ENCODE data around the gene RALY.

RALY gene

DNA sequence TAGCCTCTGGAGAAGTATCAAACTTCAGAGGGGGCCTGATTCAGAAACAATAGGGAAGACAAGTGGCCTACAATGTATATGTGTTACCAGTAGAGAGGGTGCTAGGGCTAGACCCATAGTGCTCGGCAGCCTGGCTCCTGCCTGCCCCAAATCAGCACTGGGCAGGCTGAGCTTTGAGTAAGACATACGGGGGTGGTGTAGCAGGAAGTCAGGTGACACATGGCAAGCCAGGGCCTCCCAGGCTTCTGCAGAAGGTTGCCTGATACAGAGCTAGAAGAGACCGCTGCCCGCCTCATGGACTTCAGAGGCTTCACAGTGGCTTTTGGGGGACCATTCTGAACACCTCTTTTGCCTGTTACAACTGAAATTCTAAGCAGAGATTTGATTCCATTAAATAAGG lies 43.4 kb downstream of the RALY start:
- H3K4me1 ChIP-seq (ENCODE audit: control insufficient read depth, insufficient read depth, low read length), result peaks cover 19% of the 10 kb centered on the region
- H3K36me3 ChIP-seq (ENCODE audit: control insufficient read depth, insufficient read depth, low read length), result peaks cover 14% of the 10 kb centered on the region
- no peaks in the 10 kb centered on the region for H3K27me3 ChIP-seq (ENCODE audit: control insufficient read depth, insufficient read depth, low read length)
- H3K4me3 ChIP-seq (ENCODE audit: low read depth, low read length), result no peak overlapping the region
- no peak overlapping the region for H3K27ac ChIP-seq (ENCODE audit: low read depth, low read length)
- H3K9me3 ChIP-seq (ENCODE audit: control insufficient read depth, insufficient read depth, low read depth, low read length), result no peaks in the 10 kb centered on the region
- no peak overlapping the region for H3K9ac ChIP-seq (ENCODE audit: low read length)

GRCh38 chr20:34037767-34038166 lies 44.1 kb downstream of the RALY start:
- H3K9me3 ChIP-seq (ENCODE audit: control insufficient read depth, insufficient read depth, low read depth, low read length), result no peaks in the 10 kb centered on the region
- no peak overlapping the region for H3K4me3 ChIP-seq (ENCODE audit: low read depth, low read length)
- peaks cover 10% of the 10 kb centered on the region for H3K36me3 ChIP-seq (ENCODE audit: control insufficient read depth, insufficient read depth, low read length)
- peaks cover 19% of the 10 kb centered on the region for H3K4me1 ChIP-seq (ENCODE audit: control insufficient read depth, insufficient read depth, low read length)
- no peak overlapping the region for H3K9ac ChIP-seq (ENCODE audit: low read length)
- no peak overlapping the region for H3K27ac ChIP-seq (ENCODE audit: low read depth, low read length)
- no peaks in the 10 kb centered on the region for H3K27me3 ChIP-seq (ENCODE audit: control insufficient read depth, insufficient read depth, low read length)

DNA sequence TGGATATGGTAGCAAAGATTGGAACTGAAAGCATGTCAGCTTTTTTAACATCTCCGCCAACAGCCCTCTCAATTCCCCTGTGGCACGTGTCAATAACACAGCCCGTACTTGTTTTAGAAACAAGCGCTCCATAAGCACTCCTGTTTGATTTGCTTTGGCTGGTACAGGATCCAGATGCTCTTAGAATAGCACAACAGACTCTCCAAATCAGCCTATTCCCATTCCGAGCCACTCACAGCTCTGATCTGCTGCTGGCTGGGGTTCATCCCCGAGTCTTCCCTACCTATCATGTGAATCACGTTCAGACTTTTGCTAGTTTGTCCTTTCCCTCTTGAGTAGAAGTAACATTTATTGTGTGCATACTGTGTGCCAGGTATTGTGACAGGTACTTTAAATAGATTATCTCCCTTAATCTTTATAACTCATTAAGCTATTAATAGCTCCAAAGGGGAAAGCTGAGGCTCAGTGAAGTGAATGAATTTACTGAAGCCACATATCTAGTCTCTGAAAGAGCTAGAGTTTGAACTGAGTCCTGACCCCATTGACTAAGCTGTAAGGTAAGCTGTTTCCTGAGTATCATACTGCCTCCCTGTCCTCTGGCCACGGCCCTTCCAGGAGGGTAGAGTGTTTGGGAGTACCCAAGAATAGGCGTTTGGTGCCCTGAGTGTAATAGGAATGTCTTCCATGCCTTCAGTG lies 46.7 kb downstream of the RALY start:
- H3K4me3 ChIP-seq (ENCODE audit: low read depth, low read length), result no peak overlapping the region
- no peaks in the 10 kb centered on the region for H3K27me3 ChIP-seq (ENCODE audit: control insufficient read depth, insufficient read depth, low read length)
- H3K27ac ChIP-seq (ENCODE audit: low read depth, low read length), result no peak overlapping the region
- no peaks in the 10 kb centered on the region for H3K36me3 ChIP-seq (ENCODE audit: control insufficient read depth, insufficient read depth, low read length)
- H3K9ac ChIP-seq (ENCODE audit: low read length), result no peak overlapping the region
- H3K9me3 ChIP-seq (ENCODE audit: control insufficient read depth, insufficient read depth, low read depth, low read length), result no peaks in the 10 kb centered on the region
- peaks cover 16% of the 10 kb centered on the region for H3K4me1 ChIP-seq (ENCODE audit: control insufficient read depth, insufficient read depth, low read length)

DNA sequence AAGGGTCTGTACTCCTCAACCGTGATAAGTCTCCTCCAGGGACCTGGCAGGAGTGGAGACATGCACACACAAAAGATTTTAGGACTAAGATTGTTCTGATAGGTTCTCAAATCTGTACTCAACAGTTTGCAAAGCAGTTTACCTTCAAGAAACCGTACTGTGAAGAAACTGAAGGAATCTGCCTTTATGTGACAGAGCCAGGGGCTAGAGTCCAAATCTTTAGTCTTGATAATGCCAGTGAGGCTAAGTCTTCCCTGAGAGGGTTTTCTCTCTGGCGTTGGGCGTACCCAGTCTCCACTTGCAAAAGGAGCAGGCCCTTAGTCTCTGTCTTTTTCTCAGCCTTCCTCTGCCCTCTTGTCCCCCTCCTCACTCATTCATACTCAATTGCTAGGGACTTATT lies 47.5 kb downstream of the RALY start:
- Histone ChIP-seq H3K4me1 (ENCODE audit: control insufficient read depth, insufficient read depth, low read length) (peaks cover 24% of the 10 kb centered on the region), H3K36me3 (ENCODE audit: control insufficient read depth, insufficient read depth, low read length) (no peaks in the 10 kb centered on the region)

DNA sequence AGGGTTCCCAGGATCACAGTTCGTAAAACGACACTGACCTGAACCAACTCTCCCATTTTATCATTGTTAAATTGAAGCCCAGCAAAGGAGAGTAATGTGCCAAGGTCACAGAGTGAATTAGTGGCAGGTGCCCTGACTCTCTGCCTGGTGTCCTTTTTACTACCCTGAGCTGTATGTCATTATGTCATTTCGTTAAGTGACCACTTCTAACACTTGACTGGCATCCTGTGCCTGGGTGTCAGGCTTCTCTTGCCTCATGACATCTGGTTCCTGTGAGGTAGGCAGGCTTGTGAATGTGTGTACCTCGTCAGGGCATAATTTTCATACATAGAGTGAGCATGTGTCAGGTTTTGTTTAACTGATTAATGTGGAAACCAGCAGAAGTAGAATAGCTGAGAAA lies 48.6 kb downstream of the RALY start:
- Histone ChIP-seq H3K4me3 (ENCODE audit: low read depth, low read length) (no peak overlapping the region), H3K4me1 (ENCODE audit: control insufficient read depth, insufficient read depth, low read length) (peaks cover 22% of the 10 kb centered on the region), H3K36me3 (ENCODE audit: control insufficient read depth, insufficient read depth, low read length) (no peaks in the 10 kb centered on the region), H3K27ac (ENCODE audit: low read depth, low read length) (no peak overlapping the region), H3K9me3 (ENCODE audit: control insufficient read depth, insufficient read depth, low read depth, low read length) (no peaks in the 10 kb centered on the region), H3K27me3 (ENCODE audit: control insufficient read depth, insufficient read depth, low read length) (no peaks in the 10 kb centered on the region), H3K9ac (ENCODE audit: low read length) (no peak overlapping the region)

More for the DNA sequence above, 47.5 kb downstream of the RALY start:
- H3K9me3 ChIP-seq (ENCODE audit: control insufficient read depth, insufficient read depth, low read depth, low read length), result no peaks in the 10 kb centered on the region
- H3K27ac ChIP-seq (ENCODE audit: low read depth, low read length), result no peak overlapping the region
- no peak overlapping the region for H3K4me3 ChIP-seq (ENCODE audit: low read depth, low read length)
- H3K27me3 ChIP-seq (ENCODE audit: control insufficient read depth, insufficient read depth, low read length), result no peaks in the 10 kb centered on the region
- H3K9ac ChIP-seq (ENCODE audit: low read length), result no peak overlapping the region

DNA sequence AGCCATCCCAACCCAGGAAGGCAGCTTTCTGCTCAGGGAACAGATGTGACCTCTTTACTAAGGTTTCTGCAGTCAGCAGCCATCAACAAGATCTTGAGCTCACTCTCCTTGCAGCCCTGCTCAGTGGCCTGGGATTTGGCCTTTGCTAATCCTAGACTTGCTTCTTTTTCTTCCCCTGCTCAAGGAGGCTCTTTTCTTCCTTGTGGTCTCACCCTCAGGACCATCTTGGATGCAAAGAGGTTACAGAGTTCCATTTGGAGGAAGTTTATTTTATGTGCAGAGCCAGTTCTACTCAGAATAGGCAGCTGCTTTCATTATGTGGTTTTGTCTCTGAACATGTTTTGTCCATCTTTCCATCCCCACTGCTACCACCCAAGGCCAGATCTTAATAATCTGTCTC lies 49.3 kb downstream of the RALY start:
- no peaks in the 10 kb centered on the region for H3K9me3 ChIP-seq (ENCODE audit: control insufficient read depth, insufficient read depth, low read depth, low read length)
- H3K4me1 ChIP-seq (ENCODE audit: control insufficient read depth, insufficient read depth, low read length), result peaks cover 27% of the 10 kb centered on the region
- no peaks in the 10 kb centered on the region for H3K27me3 ChIP-seq (ENCODE audit: control insufficient read depth, insufficient read depth, low read length)
- no peak overlapping the region for H3K9ac ChIP-seq (ENCODE audit: low read length)
- H3K36me3 ChIP-seq (ENCODE audit: control insufficient read depth, insufficient read depth, low read length), result no peaks in the 10 kb centered on the region
- H3K27ac ChIP-seq (ENCODE audit: low read depth, low read length), result no peak overlapping the region
- no peak overlapping the region for H3K4me3 ChIP-seq (ENCODE audit: low read depth, low read length)

DNA sequence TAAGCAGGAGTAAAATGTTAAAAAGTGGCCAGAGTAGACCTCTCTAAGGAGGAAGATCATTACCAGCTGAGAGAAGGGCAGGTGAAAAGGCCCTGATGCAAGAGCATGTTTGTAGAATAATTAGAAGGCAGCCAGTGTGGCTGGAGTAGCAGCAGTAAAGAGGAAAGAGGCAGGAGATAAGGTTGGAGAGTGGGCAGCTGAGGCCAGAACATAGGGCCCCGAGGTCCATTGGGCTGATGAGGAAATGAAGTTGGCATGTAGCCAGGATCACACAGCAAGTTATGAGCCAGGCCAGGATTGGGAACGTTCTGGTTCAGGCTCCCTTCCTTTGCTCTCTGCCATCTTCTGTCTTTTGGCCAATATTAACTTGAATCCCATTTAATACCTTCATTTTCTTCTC lies 51.6 kb downstream of the RALY start:
- H3K4me3 ChIP-seq (ENCODE audit: low read depth, low read length), result no peak overlapping the region
- peaks cover 33% of the 10 kb centered on the region for H3K4me1 ChIP-seq (ENCODE audit: control insufficient read depth, insufficient read depth, low read length)
- no peaks in the 10 kb centered on the region for H3K36me3 ChIP-seq (ENCODE audit: control insufficient read depth, insufficient read depth, low read length)
- H3K9ac ChIP-seq (ENCODE audit: low read length), result no peak overlapping the region
- no peak overlapping the region for H3K27ac ChIP-seq (ENCODE audit: low read depth, low read length)
- H3K27me3 ChIP-seq (ENCODE audit: control insufficient read depth, insufficient read depth, low read length), result no peaks in the 10 kb centered on the region
- no peaks in the 10 kb centered on the region for H3K9me3 ChIP-seq (ENCODE audit: control insufficient read depth, insufficient read depth, low read depth, low read length)

DNA sequence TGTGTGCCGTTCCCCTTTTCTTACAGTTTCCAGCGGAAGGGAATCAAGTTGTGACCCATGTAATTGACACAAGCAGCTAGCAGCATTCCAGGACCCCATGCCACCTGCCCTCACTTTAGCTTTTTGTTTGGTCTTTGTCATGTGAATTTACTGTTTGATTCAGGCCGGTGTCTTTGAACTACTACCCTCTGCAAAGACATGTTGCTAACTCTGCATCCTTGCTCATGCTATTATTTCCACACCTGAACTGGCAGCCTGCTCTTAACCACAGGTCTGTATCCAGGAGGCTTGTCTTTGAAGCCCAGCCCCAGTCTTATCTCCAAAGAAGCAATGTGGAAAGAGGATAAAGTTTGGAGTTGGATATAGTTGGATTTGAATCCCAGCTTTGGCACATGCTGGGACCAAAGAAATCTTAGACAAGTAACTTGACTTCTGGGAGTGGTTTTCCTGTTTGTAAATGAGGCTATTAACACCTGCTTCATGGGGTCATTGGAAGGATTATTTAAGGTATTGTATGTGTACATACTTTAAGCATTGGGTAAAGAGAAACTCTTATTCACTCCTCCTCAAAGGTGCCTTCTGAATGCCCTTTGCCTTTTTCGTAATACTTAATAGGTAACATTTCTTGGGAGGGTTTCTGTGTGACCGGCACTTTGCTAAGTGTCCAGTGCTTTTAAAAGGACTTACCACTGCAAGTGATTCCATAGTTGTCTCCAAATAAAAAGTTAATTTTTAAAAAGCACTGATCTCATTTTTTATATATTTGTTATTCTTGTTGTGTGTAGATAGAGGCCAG lies 52.4 kb downstream of the RALY start:
- Histone ChIP-seq H3K27me3 (ENCODE audit: control insufficient read depth, insufficient read depth, low read length) (no peaks in the 10 kb centered on the region), H3K9me3 (ENCODE audit: control insufficient read depth, insufficient read depth, low read depth, low read length) (no peaks in the 10 kb centered on the region), H3K4me3 (ENCODE audit: low read depth, low read length) (no peak overlapping the region), H3K4me1 (ENCODE audit: control insufficient read depth, insufficient read depth, low read length) (peaks cover 36% of the 10 kb centered on the region), H3K36me3 (ENCODE audit: control insufficient read depth, insufficient read depth, low read length) (no peaks in the 10 kb centered on the region), H3K9ac (ENCODE audit: low read length) (no peak overlapping the region), H3K27ac (ENCODE audit: low read depth, low read length) (no peak overlapping the region)

DNA sequence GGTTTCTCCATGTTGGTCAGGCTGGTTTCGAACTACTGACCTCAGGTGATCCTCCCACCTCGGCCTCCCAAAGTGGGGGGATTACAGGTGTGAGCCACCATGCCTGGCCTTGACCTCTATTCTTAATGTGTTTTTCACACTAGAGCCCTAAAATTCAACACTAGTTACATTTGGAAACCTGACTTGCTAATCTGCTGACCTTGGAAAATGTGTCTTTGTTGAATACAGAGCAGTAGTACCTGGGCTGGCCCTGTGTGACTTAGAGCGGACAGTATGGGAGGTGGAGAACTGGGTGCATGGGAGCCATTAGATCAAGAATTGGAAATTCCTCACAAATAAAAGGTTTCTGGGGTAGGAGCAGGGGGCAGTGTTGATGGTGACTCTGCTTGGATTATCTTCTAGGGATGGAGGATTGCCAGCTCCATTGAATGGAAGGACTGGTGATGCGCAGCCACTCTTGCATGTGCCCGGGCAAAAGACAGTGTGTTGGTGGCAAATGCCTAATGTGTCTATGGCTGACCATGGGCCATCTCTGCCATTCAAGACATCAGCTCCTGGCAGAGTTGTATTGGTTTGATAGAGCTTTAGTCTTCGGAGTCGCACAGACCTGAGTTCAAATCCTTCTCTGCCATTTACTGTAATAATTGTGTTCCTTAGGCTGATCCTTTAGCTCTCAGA lies 53.4 kb downstream of the RALY start:
- Histone ChIP-seq H3K4me1 (ENCODE audit: control insufficient read depth, insufficient read depth, low read length) (peaks cover 36% of the 10 kb centered on the region), H3K27me3 (ENCODE audit: control insufficient read depth, insufficient read depth, low read length) (no peaks in the 10 kb centered on the region), H3K27ac (ENCODE audit: low read depth, low read length) (no peak overlapping the region), H3K9ac (ENCODE audit: low read length) (no peak overlapping the region), H3K4me3 (ENCODE audit: low read depth, low read length) (no peak overlapping the region), H3K36me3 (ENCODE audit: control insufficient read depth, insufficient read depth, low read length) (no peaks in the 10 kb centered on the region), H3K9me3 (ENCODE audit: control insufficient read depth, insufficient read depth, low read depth, low read length) (no peaks in the 10 kb centered on the region)

DNA sequence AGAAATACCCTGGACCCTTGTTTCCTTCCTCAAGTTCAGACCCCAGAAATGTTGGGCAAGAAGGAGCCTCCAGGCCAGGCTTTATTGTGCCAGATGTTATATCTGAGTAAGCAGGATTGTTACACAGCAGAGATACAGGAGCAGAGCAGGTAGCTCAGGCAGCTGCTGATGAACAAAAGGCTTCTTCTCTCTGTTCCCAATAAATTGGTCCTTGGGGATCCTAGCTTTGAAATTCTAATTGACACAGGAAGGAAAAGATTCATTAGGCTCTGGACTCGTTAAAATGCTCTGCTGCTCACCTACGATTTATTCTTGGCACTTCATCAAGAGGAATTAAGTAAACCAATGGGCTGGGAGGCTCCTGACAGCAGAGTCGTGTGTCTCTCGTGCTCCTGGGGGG lies 54.2 kb downstream of the RALY start:
- no peaks in the 10 kb centered on the region for H3K9me3 ChIP-seq (ENCODE audit: control insufficient read depth, insufficient read depth, low read depth, low read length)
- no peaks in the 10 kb centered on the region for H3K27me3 ChIP-seq (ENCODE audit: control insufficient read depth, insufficient read depth, low read length)
- H3K4me3 ChIP-seq (ENCODE audit: low read depth, low read length), result no peak overlapping the region
- no peaks in the 10 kb centered on the region for H3K36me3 ChIP-seq (ENCODE audit: control insufficient read depth, insufficient read depth, low read length)
- H3K27ac ChIP-seq (ENCODE audit: low read depth, low read length), result no peak overlapping the region
- H3K4me1 ChIP-seq (ENCODE audit: control insufficient read depth, insufficient read depth, low read length), result peaks cover 36% of the 10 kb centered on the region
- H3K9ac ChIP-seq (ENCODE audit: low read length), result no peak overlapping the region

GRCh38 chr20:34049389-34049788 lies 55.7 kb downstream of the RALY start:
- Histone ChIP-seq H3K4me3 (ENCODE audit: low read depth, low read length) (no peak overlapping the region), H3K36me3 (ENCODE audit: control insufficient read depth, insufficient read depth, low read length) (no peaks in the 10 kb centered on the region), H3K9ac (ENCODE audit: low read length) (no peak overlapping the region), H3K9me3 (ENCODE audit: control insufficient read depth, insufficient read depth, low read depth, low read length) (no peaks in the 10 kb centered on the region), H3K27me3 (ENCODE audit: control insufficient read depth, insufficient read depth, low read length) (no peaks in the 10 kb centered on the region), H3K4me1 (ENCODE audit: control insufficient read depth, insufficient read depth, low read length) (peaks cover 36% of the 10 kb centered on the region), H3K27ac (ENCODE audit: low read depth, low read length) (no peak overlapping the region)

Data from HUES6 (cell line).